GM08714 (cell line): ENCODE results near the gene TLN1.

Experiments
- H3K4me3 ChIP-seq: fragments of 200-500 bp; sonication (Bioruptor generic); 2 replicates; pipeline ENCODE4 v1.5.1; 2014; ENCODE audit warnings: mild to moderate bottlenecking, low read length, inconsistent platforms
- ZNF274 ChIP-seq: IDR thresholded peaks from 2 replicates; pipeline ENCODE4 v1.6.1; 2012; ENCODE audit warnings: mild to moderate bottlenecking, low read depth, low read length

The TLN1 gene, protein sequence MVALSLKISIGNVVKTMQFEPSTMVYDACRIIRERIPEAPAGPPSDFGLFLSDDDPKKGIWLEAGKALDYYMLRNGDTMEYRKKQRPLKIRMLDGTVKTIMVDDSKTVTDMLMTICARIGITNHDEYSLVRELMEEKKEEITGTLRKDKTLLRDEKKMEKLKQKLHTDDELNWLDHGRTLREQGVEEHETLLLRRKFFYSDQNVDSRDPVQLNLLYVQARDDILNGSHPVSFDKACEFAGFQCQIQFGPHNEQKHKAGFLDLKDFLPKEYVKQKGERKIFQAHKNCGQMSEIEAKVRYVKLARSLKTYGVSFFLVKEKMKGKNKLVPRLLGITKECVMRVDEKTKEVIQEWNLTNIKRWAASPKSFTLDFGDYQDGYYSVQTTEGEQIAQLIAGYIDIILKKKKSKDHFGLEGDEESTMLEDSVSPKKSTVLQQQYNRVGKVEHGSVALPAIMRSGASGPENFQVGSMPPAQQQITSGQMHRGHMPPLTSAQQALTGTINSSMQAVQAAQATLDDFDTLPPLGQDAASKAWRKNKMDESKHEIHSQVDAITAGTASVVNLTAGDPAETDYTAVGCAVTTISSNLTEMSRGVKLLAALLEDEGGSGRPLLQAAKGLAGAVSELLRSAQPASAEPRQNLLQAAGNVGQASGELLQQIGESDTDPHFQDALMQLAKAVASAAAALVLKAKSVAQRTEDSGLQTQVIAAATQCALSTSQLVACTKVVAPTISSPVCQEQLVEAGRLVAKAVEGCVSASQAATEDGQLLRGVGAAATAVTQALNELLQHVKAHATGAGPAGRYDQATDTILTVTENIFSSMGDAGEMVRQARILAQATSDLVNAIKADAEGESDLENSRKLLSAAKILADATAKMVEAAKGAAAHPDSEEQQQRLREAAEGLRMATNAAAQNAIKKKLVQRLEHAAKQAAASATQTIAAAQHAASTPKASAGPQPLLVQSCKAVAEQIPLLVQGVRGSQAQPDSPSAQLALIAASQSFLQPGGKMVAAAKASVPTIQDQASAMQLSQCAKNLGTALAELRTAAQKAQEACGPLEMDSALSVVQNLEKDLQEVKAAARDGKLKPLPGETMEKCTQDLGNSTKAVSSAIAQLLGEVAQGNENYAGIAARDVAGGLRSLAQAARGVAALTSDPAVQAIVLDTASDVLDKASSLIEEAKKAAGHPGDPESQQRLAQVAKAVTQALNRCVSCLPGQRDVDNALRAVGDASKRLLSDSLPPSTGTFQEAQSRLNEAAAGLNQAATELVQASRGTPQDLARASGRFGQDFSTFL (N-terminal part only)

DNA sequence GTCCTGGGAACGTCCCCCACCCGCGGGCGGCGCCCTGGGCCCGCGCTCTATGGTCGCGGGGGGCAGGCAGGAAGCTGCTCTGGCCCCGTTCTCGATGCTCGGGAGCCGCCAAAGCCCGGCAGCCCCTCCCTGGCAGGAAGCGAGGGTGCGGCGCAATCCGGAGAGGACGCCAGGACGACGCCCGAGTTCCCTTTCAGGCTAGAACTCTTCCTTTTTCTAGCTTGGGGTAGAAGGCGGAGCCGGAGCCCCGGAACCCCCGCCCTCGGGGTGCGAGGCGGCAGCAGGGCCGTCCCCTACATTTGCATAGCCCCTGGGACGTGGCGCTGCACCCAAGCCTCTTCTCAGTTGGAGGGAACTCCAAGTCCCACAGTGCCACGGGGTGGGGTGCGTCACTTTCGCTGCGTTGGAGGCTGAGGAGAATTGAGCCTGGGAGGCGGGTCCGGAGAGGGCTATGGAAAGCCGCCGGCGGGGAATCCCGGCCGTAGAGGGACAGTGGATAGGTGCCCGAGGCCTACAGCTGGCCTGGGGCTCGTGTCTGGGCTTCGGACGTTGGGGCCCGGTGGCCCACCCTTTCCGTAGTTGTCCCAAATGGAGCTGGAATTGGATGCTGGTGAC lies at the start of gene TLN1, which contains the start of gene CREB3:
Gene TLN1, minus strand, starts transcription at position 11 of the 615 bp plus-strand sequence. CDS start 6,501 bp downstream, outside the sequence.
Gene CREB3, plus strand, starts transcription at position 482 of the 615 bp plus-strand sequence. Its CDS starts 107 bp downstream, at position 589.
- peak within 1 kb of the TSS; percentile 83 for H3K4me3 ChIP-seq
- no peak for TF ChIP-seq ZNF274

DNA sequence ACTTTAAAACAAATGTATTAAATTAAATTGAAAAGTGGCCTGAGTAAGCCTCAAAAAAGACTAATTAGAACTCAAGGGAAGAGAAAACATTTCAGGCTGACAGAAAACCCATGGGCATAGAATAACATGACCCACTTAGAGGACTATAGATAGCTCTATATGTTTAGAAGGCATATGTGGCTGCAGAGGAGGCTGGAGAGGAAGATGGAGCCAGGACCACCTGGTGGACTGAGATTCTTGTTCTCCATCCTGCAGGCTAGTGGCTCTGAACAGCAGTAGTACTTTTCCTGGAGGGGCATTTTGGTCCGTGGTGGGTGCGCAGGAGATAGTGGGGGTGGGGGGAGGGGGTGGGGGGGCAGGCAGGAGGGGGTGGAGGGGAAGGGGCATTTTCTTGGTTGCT lies 49.1 kb upstream of the TLN1 start:
- no peak for TF ChIP-seq ZNF274
- H3K4me3 ChIP-seq, result no peak overlapping the region

DNA sequence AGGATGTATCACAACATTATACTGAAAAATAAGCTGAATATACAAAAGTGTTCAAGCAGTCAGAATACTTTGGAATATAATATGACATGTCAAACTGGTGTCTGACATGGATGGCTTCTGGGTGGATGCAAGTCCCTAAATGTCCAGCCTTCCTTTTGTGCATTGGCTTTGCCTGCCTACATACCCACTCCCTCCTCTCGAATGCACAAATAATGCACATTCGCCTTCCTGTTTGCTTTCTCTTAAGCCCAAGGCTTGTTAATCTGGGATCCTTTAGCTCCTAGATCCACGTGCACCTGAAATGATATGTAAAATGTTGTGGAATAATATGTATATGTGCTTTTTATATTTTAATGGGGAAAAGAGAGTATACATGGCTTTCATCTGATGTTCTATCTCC lies 46.5 kb upstream of the TLN1 start:
- H3K4me3 ChIP-seq, result no peak overlapping the region
- TF ChIP-seq ZNF274, result no peak

DNA sequence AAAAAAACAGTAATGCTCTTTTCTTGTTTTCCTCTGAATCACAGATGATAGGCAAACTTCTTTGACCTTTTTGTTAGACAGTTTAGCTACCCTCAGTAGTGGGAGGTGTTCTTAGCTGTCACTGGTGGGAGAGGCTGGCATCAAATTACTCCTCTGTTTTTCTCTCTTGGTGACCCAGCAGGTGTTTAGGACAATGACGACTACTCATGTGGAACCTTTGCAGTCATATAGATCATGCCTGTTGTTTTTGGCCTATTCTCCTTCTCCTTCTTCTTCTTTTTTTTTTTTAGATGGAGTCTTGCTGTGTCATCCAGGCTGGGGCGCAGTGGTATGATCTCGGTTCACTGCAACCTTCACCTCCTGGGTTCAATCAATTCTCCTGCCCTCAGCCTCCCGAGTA lies 44.0 kb upstream of the TLN1 start:
- no peak overlapping the region for H3K4me3 ChIP-seq
- TF ChIP-seq ZNF274, result no peak

DNA sequence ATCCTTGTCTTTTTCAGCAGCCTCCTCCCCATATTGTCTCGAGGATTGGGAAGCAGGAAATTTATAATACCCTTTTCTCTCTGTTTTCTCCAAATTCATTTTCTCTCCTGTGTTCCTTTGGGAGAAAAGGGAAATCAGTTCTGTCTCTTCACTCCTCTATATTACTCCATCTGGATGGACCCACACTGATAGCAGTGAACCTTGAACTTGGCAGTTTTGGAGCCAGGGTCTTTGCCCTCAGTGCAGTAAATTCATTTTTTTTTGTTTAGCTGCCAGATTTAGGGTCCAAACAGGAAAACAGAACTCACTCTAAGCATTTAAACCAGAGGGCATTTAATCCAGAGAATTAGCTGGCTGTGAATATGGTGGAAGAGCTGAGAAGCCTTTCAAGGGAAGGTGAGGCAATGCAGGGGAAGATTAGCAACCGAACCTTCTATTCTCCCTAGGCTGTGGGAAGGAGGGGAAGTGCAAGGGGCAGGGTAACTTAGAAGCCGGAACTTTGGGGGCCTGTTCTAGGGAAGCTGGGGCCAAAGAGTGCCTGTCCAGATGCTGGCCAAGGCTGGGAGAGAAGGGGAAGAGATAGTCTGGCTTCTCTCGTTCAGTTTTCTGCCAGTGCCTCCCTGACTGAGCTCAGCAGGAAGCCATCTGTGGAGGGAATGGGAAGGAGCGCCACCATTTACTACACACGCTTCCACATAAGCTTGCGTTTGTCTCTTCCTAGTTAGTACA lies 43.1 kb upstream of the TLN1 start:
- no peak for TF ChIP-seq ZNF274
- no peak overlapping the region for H3K4me3 ChIP-seq

DNA sequence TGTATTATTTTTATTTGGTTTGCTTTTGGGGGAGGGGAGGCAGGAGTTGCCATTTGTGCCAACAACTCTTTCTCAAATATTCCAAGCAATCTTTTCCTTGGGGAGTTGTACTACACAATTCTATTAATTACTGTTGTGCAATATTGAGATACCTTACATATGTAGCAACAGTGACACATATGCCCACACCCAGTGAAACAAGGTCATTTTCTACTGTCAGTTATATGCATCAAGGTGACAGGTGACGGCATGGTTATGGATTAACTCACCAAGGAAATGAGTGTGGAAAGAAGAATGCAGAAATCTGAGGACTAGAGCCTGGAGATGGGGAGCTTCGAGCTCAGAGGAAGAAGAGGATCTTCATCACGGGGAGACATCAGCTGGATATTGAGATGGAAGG lies 39.9 kb upstream of the TLN1 start:
- H3K4me3 ChIP-seq, result no peak overlapping the region
- no peak for TF ChIP-seq ZNF274

DNA sequence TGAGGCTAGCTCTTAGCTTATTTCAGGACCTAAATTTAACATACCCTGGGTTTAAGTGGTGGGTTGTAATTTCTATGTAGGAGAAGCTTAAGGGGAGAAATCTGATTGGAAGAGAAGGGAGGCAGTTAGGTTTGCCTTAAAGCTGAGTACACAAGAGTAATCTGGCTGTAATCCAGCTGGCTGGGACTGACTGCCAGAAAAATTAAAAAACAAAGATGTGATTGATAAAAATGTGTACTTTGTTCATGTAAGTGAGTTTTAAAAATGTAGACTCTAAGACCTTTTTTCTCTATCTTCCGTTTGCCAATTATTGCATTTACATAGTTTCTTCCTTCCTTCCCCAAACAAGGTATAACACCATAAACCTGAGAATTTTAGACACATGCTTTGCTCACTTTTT lies 39.5 kb upstream of the TLN1 start:
- no peak for TF ChIP-seq ZNF274
- no peak overlapping the region for H3K4me3 ChIP-seq

DNA sequence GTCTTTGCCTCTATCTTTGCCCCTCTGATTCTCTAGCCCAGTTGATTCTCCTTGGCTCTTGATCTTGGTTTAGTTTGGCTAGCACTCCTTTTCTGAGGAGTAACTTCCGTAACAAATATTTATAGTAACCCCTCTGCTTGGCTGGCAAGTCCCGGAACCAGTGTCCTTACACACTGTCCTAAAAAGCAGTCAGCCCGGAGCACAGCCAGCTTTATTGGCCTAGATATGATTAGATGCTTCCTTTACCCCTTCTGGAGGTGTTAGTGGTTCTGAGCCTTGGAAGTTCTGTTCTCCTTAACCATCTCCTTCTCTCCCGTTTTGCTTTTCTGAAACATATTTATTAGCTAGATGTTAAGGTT lies 39.1 kb upstream of the TLN1 start:
- no peak for TF ChIP-seq ZNF274
- H3K4me3 ChIP-seq, result no peak overlapping the region

DNA sequence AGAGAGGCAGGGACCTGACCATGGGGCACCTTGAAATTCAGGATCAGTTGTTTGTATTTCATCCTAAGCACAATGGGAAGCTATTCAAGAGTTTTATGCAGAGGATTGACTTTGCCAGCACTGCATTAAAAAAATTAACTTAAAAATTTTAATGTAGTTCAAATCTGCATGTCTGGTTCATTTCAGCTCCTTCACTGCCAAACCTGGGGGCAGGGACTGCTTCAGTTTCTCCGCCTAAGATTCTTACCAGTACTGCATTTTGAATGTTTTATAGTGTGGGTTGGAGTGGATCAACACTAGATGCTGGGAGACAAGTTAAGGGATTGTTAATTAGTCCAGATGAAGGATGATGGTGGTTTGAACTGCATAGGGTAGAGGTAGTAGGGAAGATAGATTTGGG lies 37.8 kb upstream of the TLN1 start:
- H3K4me3 ChIP-seq, result no peak overlapping the region
- TF ChIP-seq ZNF274, result no peak

DNA sequence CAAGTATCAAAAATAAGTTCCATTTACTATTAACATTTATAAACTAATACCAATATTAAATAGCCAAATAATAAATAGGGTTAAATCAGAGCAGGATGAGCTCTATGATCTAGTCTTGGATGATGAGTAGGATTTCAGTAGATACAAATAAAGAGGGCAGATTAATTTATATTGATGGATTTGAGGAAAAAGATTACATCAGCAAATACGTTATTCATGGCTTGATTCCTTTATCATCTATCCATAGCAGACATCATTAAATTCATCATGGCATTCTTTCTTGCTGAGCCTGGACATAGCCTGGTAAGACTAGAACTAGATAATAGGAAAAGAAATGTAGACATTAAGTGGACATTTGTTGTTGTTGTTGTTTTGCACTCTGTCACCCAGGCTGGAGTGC lies 35.5 kb upstream of the TLN1 start:
- H3K4me3 ChIP-seq, result no peak overlapping the region
- no peak for TF ChIP-seq ZNF274

DNA sequence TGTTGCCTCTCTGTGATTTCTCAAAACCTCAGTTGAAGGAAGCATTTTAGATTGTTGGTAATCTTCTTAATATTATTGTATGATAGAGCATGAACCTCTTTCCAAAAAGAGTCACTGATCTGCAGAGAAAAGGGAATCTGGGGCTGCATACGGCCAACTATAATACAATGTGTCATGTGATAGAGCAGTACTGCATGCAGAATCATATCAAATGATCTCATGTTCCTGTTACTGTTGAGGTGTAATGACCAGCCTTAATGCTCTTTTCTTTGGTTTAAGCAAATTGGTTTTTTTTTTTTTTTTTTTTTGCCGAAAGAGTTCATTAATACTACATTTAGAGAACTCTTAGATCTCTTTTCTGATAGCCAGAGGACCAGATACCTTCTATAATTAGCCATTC lies 35.0 kb upstream of the TLN1 start:
- no peak overlapping the region for H3K4me3 ChIP-seq
- no peak for TF ChIP-seq ZNF274

DNA sequence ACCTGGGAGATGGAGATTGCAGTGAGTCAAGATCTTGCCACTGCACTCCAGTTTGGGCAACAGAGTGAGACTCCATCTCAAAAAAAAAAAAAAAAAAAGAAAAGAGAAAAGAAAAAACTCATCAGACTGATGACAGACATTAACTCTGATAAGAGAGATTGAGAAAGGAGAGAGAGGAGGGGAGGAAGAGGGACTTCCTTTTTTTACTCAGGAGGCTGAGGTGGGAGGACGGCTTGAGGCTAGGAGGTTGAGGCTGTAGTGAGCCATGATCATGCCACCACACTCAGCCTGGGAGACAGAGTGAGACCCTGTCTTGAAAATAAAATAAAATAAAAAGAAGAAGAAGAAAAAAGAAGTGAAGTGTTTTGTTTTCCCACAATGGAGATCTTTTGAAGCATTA lies 31.8 kb upstream of the TLN1 start:
- TF ChIP-seq ZNF274, result no peak
- H3K4me3 ChIP-seq, result no peak overlapping the region

DNA sequence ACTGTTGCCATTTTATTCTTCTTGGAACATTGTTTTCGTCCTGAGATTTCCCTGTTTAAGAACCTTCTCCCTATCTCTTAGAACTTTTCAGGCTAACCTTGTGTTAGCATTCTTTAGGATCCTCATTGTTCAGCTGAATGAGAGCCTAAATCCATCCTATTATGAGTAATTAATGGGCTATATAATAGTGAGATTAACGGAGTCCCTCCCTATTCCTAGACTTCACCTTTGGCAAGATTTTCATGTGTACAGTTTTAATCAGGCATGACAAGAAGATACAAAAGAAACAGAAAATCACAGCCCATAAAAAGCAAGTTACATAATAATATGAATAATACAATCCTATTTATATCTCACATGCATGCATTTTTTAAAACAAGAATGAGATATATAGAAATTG lies 31.2 kb upstream of the TLN1 start:
- no peak for TF ChIP-seq ZNF274
- no peak overlapping the region for H3K4me3 ChIP-seq
